Epidermal melanocyte (primary cell): ENCODE measurements around the gene AFMID.
"Not testable (repeated sequence)": the region's sequence is repeated elsewhere in the genome, so short reads cannot be mapped to it uniquely, and the experiment has no call there.

Experiments
- DNase-seq: peaks from one replicate; pipeline ENCODE4 v3.0.0; 2011; ENCODE audit warnings: low spot score; ENCODE audit not compliant: insufficient read length

Gene AFMID

GRCh38 chr17:78223765-78224164, 36.6 kb downstream of the AFMID start:
- DNase-seq: no peak

- no peak for DNase-seq
Measured at GRCh38 chr17:78224231-78225087, 37.3 kb downstream of the AFMID start.

GRCh38 chr17:78225088-78225865, 38.1 kb downstream of the AFMID start:
- no peak for DNase-seq

GRCh38 chr17:78226055-78226758, 39.0 kb downstream of the AFMID start:
- DNase-seq: no peak

GRCh38 chr17:78226759-78227454, 39.7 kb downstream of the AFMID start:
- DNase-seq: no peak

GRCh38 chr17:78227455-78227916, 40.3 kb downstream of the AFMID start:
- DNase-seq: no peak

- DNase-seq: no peak
Measured at GRCh38 chr17:78228176-78228575, 41.0 kb downstream of the AFMID start.

- DNase-seq: no peak
Measured at GRCh38 chr17:78230252-78230962, 43.2 kb downstream of the AFMID start.

- DNase-seq: no peak
Measured at GRCh38 chr17:78230996-78231935, 44.1 kb downstream of the AFMID start, which contains the start of gene TMEM235. TMEM235 (plus strand) TSS chr17:78231631; CDS start chr17:78232024, 393 bp downstream.

- DNase-seq: no peak
Measured at GRCh38 chr17:78231991-78232858, 45.1 kb downstream of the AFMID start.

- DNase-seq: no peak
Measured at GRCh38 chr17:78232859-78233173, 45.7 kb downstream of the AFMID start.

GRCh38 chr17:78233678-78234077, 46.5 kb downstream of the AFMID start:
- no peak for DNase-seq

GRCh38 chr17:78234261-78234865, 47.2 kb downstream of the AFMID start:
- DNase-seq: no peak

GRCh38 chr17:78235022-78235421, 47.9 kb downstream of the AFMID start:
- not testable (repeated sequence) for DNase-seq

- DNase-seq: no peak
Measured at GRCh38 chr17:78235885-78236284, 48.7 kb downstream of the AFMID start.

GRCh38 chr17:78236362-78237127, 49.4 kb downstream of the AFMID start:
- no peak for DNase-seq

GRCh38 chr17:78237401-78238012, 50.3 kb downstream of the AFMID start:
- DNase-seq: no peak
